Measurements from ENCODE around the gene SOX21.

Gene SOX21

DNA sequence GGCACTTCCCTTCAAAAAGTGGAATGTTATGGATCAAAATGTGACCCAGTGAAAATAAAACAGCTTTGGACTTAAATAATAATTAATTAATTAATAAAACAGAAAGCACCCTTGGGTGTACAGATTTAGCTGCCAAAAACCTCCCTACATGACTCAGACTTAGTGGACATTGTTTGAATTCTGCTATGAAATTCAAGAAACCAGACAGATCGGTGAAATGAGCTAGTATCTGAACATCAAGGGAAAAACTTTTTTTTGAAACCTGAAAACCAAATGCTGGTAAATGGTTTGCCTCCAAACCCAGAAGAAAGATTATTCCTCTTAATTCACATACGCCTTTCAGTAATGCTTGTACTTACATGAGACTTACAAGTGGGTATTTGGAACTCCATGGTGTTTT, 33.5 kb downstream of the SOX21 start:
- WGBS, 2 experiments: 97 to 98% methylated on average over 2 of the region's 2 CpGs
- Histone ChIP-seq H3K27me3 (ENCODE audit: control insufficient read depth, insufficient read depth, low read length, poor library complexity, severe bottlenecking) (no peaks in the 10 kb centered on the region), H3K27ac (ENCODE audit: insufficient read depth, low read depth, low read length, poor library complexity, severe bottlenecking) (no peak overlapping the region), H3K4me3 (ENCODE audit: insufficient read depth, low read depth, low read length) (no peak overlapping the region), H3K36me3 (ENCODE audit: control insufficient read depth, insufficient read depth, low read length) (no peaks in the 10 kb centered on the region), H3K9me3 (ENCODE audit: control insufficient read depth, low read length) (no peaks in the 10 kb centered on the region), H3K4me1 (ENCODE audit: control insufficient read depth, insufficient read depth, low read length) (peaks cover 9% of the 10 kb centered on the region)

- H3K27me3 ChIP-seq (ENCODE audit: control insufficient read depth, insufficient read depth, low read length, poor library complexity, severe bottlenecking): no peaks in the 10 kb centered on the region
- WGBS, 2 experiments: 39 to 43% methylated on average over 2 of the region's 2 CpGs
These were observed 34.5 kb downstream of the SOX21 start for GRCh38 chr13:94677799-94678198.

GRCh38 chr13:94674609-94675348, 37.6 kb downstream of the SOX21 start:
- WGBS, 2 experiments: 37 to 38% methylated on average over 5 of the region's 5 CpGs
- H3K4me3 ChIP-seq (ENCODE audit: insufficient read depth, low read depth, low read length): no peak overlapping the region

More at GRCh38 chr13:94677799-94678198, 34.5 kb downstream of the SOX21 start:
- H3K9me3 ChIP-seq (ENCODE audit: control insufficient read depth, low read length): no peaks in the 10 kb centered on the region
- no peaks in the 10 kb centered on the region for H3K36me3 ChIP-seq (ENCODE audit: control insufficient read depth, insufficient read depth, low read length)
- H3K4me3 ChIP-seq (ENCODE audit: insufficient read depth, low read depth, low read length): no peak overlapping the region
- H3K4me1 ChIP-seq (ENCODE audit: control insufficient read depth, insufficient read depth, low read length): peaks cover 9% of the 10 kb centered on the region
- no peak overlapping the region for H3K27ac ChIP-seq (ENCODE audit: insufficient read depth, low read depth, low read length, poor library complexity, severe bottlenecking)

DNA sequence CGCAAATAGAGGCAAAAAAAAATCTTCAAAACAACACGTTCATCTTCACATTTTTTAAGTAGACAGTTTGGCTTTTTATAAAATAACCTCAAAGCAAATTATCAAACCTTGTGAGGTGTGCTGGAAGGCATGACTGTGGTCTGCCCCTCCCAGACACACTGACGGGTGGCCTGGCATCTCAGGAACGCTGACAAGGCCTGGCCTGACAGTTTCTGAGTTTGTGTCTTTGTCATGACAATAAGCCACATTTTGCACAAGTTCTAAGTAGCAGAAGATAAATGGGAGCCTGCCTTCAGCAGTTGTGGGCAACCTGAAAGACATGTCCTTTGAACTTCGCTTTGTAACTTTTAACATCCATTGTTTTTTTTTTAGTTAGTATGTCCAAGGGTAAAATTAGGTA, 38.5 kb downstream of the SOX21 start:
- 51 to 53% methylated on average over 5 of the region's 5 CpGs for WGBS, 2 experiments
- Histone ChIP-seq H3K9me3 (ENCODE audit: control insufficient read depth, low read length) (no peaks in the 10 kb centered on the region), H3K27me3 (ENCODE audit: control insufficient read depth, insufficient read depth, low read length, poor library complexity, severe bottlenecking) (no peaks in the 10 kb centered on the region), H3K4me1 (ENCODE audit: control insufficient read depth, insufficient read depth, low read length) (peaks cover 9% of the 10 kb centered on the region), H3K27ac (ENCODE audit: insufficient read depth, low read depth, low read length, poor library complexity, severe bottlenecking) (no peak overlapping the region), H3K36me3 (ENCODE audit: control insufficient read depth, insufficient read depth, low read length) (no peaks in the 10 kb centered on the region), H3K4me3 (ENCODE audit: insufficient read depth, low read depth, low read length) (no peak overlapping the region)

More at GRCh38 chr13:94674609-94675348, 37.6 kb downstream of the SOX21 start:
- H3K36me3 ChIP-seq (ENCODE audit: control insufficient read depth, insufficient read depth, low read length): no peaks in the 10 kb centered on the region
- peaks cover 9% of the 10 kb centered on the region for H3K4me1 ChIP-seq (ENCODE audit: control insufficient read depth, insufficient read depth, low read length)
- H3K27ac ChIP-seq (ENCODE audit: insufficient read depth, low read depth, low read length, poor library complexity, severe bottlenecking): no peak overlapping the region
- no peaks in the 10 kb centered on the region for H3K9me3 ChIP-seq (ENCODE audit: control insufficient read depth, low read length)
- H3K27me3 ChIP-seq (ENCODE audit: control insufficient read depth, insufficient read depth, low read length, poor library complexity, severe bottlenecking): no peaks in the 10 kb centered on the region

DNA sequence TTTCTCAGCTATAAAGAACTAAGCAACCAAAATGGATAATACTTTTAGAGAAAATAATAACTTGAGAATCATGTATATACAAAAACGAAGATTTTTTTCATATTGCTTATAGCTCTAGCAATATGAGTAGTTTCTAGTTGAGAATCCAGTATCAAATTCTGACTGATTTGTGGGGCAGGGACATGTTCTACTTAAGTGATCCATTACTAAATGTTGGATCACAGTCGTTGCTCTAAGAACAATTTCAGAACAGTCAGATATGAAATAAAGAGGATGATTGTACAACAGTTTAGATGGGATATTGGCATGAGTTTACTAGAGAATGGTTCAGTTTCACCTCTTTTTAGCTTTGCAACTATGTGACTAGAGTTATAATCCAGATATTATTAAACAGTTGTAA, 39.9 kb downstream of the SOX21 start:
- Histone ChIP-seq H3K27ac (ENCODE audit: insufficient read depth, low read depth, low read length, poor library complexity, severe bottlenecking) (no peak overlapping the region), H3K9me3 (ENCODE audit: control insufficient read depth, low read length) (no peaks in the 10 kb centered on the region), H3K4me3 (ENCODE audit: insufficient read depth, low read depth, low read length) (no peak overlapping the region), H3K36me3 (ENCODE audit: control insufficient read depth, insufficient read depth, low read length) (no peaks in the 10 kb centered on the region), H3K27me3 (ENCODE audit: control insufficient read depth, insufficient read depth, low read length, poor library complexity, severe bottlenecking) (no peaks in the 10 kb centered on the region), H3K4me1 (ENCODE audit: control insufficient read depth, insufficient read depth, low read length) (peaks cover under 1% of the 10 kb centered on the region)
- WGBS, 2 experiments: 99 to 100% methylated on average over 1 to 2 of the region's 2 CpGs

- WGBS, 2 experiments: 88 to 96% methylated on average over 2 of the region's 2 CpGs
- H3K36me3 ChIP-seq (ENCODE audit: control insufficient read depth, insufficient read depth, low read length): no peaks in the 10 kb centered on the region
- H3K27ac ChIP-seq (ENCODE audit: insufficient read depth, low read depth, low read length, poor library complexity, severe bottlenecking): no peak overlapping the region
- no peaks in the 10 kb centered on the region for H3K9me3 ChIP-seq (ENCODE audit: control insufficient read depth, low read length)
- H3K4me3 ChIP-seq (ENCODE audit: insufficient read depth, low read depth, low read length): no peak overlapping the region
- H3K27me3 ChIP-seq (ENCODE audit: control insufficient read depth, insufficient read depth, low read length, poor library complexity, severe bottlenecking): no peaks in the 10 kb centered on the region
- no peaks in the 10 kb centered on the region for H3K4me1 ChIP-seq (ENCODE audit: control insufficient read depth, insufficient read depth, low read length)
These were observed 45.2 kb downstream of the SOX21 start for GRCh38 chr13:94667190-94667589.

- Histone ChIP-seq H3K27ac (ENCODE audit: insufficient read depth, low read depth, low read length, poor library complexity, severe bottlenecking) (no peak overlapping the region), H3K4me3 (ENCODE audit: insufficient read depth, low read depth, low read length) (no peak overlapping the region), H3K36me3 (ENCODE audit: control insufficient read depth, insufficient read depth, low read length) (no peaks in the 10 kb centered on the region), H3K27me3 (ENCODE audit: control insufficient read depth, insufficient read depth, low read length, poor library complexity, severe bottlenecking) (no peaks in the 10 kb centered on the region), H3K9me3 (ENCODE audit: control insufficient read depth, low read length) (no peaks in the 10 kb centered on the region), H3K4me1 (ENCODE audit: control insufficient read depth, insufficient read depth, low read length) (peaks cover 4% of the 10 kb centered on the region)
- 89 to 95% methylated on average over 7 of the region's 7 CpGs for WGBS, 2 experiments
These were observed 46.3 kb downstream of the SOX21 start for GRCh38 chr13:94666065-94666464.

- Histone ChIP-seq H3K36me3 (ENCODE audit: control insufficient read depth, insufficient read depth, low read length) (no peaks in the 10 kb centered on the region), H3K27ac (ENCODE audit: insufficient read depth, low read depth, low read length, poor library complexity, severe bottlenecking) (no peak overlapping the region), H3K27me3 (ENCODE audit: control insufficient read depth, insufficient read depth, low read length, poor library complexity, severe bottlenecking) (no peaks in the 10 kb centered on the region), H3K4me3 (ENCODE audit: insufficient read depth, low read depth, low read length) (no peak overlapping the region), H3K4me1 (ENCODE audit: control insufficient read depth, insufficient read depth, low read length) (peaks cover 7% of the 10 kb centered on the region), H3K9me3 (ENCODE audit: control insufficient read depth, low read length) (no peaks in the 10 kb centered on the region)
- WGBS, 2 experiments: 90 to 91% methylated on average over 6 to 7 of the region's 7 CpGs
These were observed 47.5 kb downstream of the SOX21 start for GRCh38 chr13:94664889-94665288.

DNA sequence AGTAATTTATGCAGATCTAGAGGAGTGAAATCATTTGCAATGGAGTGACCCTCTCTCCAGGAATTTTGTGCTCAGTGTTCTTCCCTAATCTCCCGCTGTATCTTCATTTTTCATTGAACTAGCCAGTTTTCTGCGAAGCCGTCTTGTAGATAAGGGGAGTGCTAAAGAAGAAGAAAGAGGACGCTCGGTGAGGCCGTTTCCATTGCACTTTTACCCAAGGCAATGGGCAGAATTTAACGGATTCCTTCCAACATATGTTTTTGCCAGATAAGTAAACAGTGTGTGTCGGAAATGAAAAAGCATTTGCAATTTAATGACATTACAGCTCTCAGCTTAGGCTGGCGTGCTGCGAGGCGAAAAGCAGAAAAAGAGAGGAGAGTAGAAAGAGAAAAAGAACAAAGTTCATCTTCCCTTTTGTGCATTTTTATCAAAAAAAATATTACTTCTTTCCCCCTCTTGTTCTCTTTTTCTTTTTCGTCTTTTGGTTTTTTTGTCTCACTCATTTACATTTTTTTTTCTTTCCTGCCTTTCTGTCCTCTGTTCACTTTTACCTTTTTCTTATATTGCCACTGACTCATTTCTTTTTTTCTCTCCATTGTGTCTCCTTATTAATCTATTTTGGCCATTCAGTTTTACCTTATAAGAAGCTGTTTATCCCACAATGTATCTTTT, 49.9 kb downstream of the SOX21 start:
- Histone ChIP-seq H3K27ac (ENCODE audit: insufficient read depth, low read depth, low read length, poor library complexity, severe bottlenecking) (no peak overlapping the region), H3K27me3 (ENCODE audit: control insufficient read depth, insufficient read depth, low read length, poor library complexity, severe bottlenecking) (no peaks in the 10 kb centered on the region), H3K9me3 (ENCODE audit: control insufficient read depth, low read length) (no peaks in the 10 kb centered on the region), H3K36me3 (ENCODE audit: control insufficient read depth, insufficient read depth, low read length) (no peaks in the 10 kb centered on the region), H3K4me1 (ENCODE audit: control insufficient read depth, insufficient read depth, low read length) (peaks cover 7% of the 10 kb centered on the region), H3K4me3 (ENCODE audit: insufficient read depth, low read depth, low read length) (no peak overlapping the region)
- 66 to 69% methylated on average over 12 of the region's 12 CpGs for WGBS, 2 experiments

- WGBS, 2 experiments: 65 to 70% methylated on average over 5 of the region's 5 CpGs
- H3K4me1 ChIP-seq (ENCODE audit: control insufficient read depth, insufficient read depth, low read length): peaks cover 7% of the 10 kb centered on the region
These were observed 50.9 kb downstream of the SOX21 start for GRCh38 chr13:94661406-94661805.

More at GRCh38 chr13:94661406-94661805, 50.9 kb downstream of the SOX21 start:
- Histone ChIP-seq H3K36me3 (ENCODE audit: control insufficient read depth, insufficient read depth, low read length) (no peaks in the 10 kb centered on the region), H3K4me3 (ENCODE audit: insufficient read depth, low read depth, low read length) (no peak overlapping the region), H3K27ac (ENCODE audit: insufficient read depth, low read depth, low read length, poor library complexity, severe bottlenecking) (no peak overlapping the region), H3K27me3 (ENCODE audit: control insufficient read depth, insufficient read depth, low read length, poor library complexity, severe bottlenecking) (no peaks in the 10 kb centered on the region), H3K9me3 (ENCODE audit: control insufficient read depth, low read length) (no peaks in the 10 kb centered on the region)
